PFSK-1 (cell line): ENCODE results near the gene RAB3GAP2. TPM values are rescaled to one million over a fixed set of nuclear protein-coding genes. Genes with fewer than 3 reads are reported as not detected.
A peak's percentile ranks its signal among the peaks of the same experiment; 100 is the strongest.

Experiments used
- FOXP2 ChIP-seq: optimal IDR thresholded peaks from 2 replicates; pipeline ENCODE3; 2011; ENCODE audit warnings: borderline replicate concordance, control low read depth, inconsistent platforms; ENCODE audit not compliant: insufficient read depth; ENCODE audit errors: extremely low read length, extremely low read depth
- POLR2AphosphoS5 ChIP-seq: IDR thresholded peaks from 2 replicates; pipeline ENCODE4 v1.6.1; 2012; ENCODE audit warnings: low read depth, mild to moderate bottlenecking, control low read depth, low read length, moderate library complexity
- SIN3A ChIP-seq: IDR thresholded peaks from 2 replicates; pipeline ENCODE4 v1.6.1; 2012; ENCODE audit warnings: mild to moderate bottlenecking, low read length, moderate library complexity, borderline replicate concordance; ENCODE audit not compliant: insufficient read depth
- TAF1 ChIP-seq: IDR thresholded peaks from 2 replicates; pipeline ENCODE4 v1.6.1; 2012; ENCODE audit warnings: low read length, control low read depth, borderline replicate concordance; ENCODE audit not compliant: insufficient read depth
- polyA plus RNA-seq: library from polyadenylated mRNA; unstranded; fragments of >200 nt; gene quantifications from one replicate; pipeline ENCODE4 v1.2.1, GENCODE V29; 2012; ENCODE audit warnings: low read depth, missing spikeins; ENCODE audit not compliant: insufficient read length
- TF ChIP-seq, protein P1 (sequence below), 2 experiments: IDR thresholded peaks; 2 replicates each; pipeline versions ENCODE4 v1.6.1 to v1.8.0; 2011 to 2012; ENCODE audit warnings: low read depth in 2 of 2, low read length in 2 of 2, control low read depth in 1 of 2, inconsistent platforms in 1 of 2, mild to moderate bottlenecking in 1 of 2, moderate library complexity in 1 of 2; ENCODE audit not compliant: insufficient read depth in 1 of 2

RAB3GAP2 gene, protein sequence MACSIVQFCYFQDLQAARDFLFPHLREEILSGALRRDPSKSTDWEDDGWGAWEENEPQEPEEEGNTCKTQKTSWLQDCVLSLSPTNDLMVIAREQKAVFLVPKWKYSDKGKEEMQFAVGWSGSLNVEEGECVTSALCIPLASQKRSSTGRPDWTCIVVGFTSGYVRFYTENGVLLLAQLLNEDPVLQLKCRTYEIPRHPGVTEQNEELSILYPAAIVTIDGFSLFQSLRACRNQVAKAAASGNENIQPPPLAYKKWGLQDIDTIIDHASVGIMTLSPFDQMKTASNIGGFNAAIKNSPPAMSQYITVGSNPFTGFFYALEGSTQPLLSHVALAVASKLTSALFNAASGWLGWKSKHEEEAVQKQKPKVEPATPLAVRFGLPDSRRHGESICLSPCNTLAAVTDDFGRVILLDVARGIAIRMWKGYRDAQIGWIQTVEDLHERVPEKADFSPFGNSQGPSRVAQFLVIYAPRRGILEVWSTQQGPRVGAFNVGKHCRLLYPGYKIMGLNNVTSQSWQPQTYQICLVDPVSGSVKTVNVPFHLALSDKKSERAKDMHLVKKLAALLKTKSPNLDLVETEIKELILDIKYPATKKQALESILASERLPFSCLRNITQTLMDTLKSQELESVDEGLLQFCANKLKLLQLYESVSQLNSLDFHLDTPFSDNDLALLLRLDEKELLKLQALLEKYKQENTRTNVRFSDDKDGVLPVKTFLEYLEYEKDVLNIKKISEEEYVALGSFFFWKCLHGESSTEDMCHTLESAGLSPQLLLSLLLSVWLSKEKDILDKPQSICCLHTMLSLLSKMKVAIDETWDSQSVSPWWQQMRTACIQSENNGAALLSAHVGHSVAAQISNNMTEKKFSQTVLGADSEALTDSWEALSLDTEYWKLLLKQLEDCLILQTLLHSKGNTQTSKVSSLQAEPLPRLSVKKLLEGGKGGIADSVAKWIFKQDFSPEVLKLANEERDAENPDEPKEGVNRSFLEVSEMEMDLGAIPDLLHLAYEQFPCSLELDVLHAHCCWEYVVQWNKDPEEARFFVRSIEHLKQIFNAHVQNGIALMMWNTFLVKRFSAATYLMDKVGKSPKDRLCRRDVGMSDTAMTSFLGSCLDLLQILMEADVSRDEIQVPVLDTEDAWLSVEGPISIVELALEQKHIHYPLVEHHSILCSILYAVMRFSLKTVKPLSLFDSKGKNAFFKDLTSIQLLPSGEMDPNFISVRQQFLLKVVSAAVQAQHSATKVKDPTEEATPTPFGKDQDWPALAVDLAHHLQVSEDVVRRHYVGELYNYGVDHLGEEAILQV (N-terminal part only)
- polyA plus RNA-seq = 24.5 TPM

DNA sequence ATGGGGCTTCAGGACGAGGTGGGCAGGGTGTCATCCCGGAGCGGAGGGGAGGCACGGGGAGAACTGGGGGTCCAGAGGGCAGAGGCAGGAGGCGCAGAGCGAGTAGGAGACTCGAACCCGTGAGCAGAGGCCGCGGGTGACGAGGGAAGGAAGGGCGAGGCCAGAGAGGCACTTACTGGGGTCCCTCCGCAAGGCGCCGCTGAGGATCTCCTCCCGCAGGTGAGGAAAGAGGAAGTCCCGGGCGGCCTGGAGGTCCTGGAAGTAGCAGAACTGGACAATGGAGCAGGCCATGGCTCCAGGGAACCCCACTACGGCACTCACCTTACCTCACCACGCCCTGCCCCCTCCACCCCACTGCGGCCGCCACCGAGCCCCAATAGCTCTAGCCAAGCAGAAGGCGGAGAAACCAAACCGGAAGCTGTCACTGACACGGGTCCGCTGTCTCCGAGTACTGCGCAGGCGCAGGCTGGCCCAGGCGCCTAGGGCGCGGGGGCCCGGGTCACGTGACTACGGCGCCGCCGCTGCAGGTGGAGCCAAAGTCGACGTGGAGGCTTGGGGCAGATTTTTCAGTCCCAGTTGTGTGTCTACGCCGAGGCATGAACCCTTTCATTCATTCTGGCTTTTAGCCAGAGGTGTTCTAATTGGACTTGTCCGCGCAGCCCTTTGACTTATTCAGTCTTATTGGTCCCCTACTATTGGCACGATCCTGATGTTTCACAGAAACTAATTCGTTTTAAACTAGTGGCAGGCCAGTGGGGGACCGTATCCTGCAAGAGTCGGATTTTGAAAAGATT, at the start of gene RAB3GAP2:
TSS of gene RAB3GAP2 (minus strand) at position 407 of the 794 bp plus-strand sequence. CDS start at position 291, 116 bp downstream.
- TF ChIP-seq FOXP2 (peak; percentile 59), POLR2AphosphoS5 (peak; percentile 98), SIN3A (0 out of 2 replicates have a peak, but pooled peaks have one; percentile 34), TAF1 (peak; percentile 39; the same call in 1 of the 2 replicates)
- TF ChIP-seq, protein P1, sequence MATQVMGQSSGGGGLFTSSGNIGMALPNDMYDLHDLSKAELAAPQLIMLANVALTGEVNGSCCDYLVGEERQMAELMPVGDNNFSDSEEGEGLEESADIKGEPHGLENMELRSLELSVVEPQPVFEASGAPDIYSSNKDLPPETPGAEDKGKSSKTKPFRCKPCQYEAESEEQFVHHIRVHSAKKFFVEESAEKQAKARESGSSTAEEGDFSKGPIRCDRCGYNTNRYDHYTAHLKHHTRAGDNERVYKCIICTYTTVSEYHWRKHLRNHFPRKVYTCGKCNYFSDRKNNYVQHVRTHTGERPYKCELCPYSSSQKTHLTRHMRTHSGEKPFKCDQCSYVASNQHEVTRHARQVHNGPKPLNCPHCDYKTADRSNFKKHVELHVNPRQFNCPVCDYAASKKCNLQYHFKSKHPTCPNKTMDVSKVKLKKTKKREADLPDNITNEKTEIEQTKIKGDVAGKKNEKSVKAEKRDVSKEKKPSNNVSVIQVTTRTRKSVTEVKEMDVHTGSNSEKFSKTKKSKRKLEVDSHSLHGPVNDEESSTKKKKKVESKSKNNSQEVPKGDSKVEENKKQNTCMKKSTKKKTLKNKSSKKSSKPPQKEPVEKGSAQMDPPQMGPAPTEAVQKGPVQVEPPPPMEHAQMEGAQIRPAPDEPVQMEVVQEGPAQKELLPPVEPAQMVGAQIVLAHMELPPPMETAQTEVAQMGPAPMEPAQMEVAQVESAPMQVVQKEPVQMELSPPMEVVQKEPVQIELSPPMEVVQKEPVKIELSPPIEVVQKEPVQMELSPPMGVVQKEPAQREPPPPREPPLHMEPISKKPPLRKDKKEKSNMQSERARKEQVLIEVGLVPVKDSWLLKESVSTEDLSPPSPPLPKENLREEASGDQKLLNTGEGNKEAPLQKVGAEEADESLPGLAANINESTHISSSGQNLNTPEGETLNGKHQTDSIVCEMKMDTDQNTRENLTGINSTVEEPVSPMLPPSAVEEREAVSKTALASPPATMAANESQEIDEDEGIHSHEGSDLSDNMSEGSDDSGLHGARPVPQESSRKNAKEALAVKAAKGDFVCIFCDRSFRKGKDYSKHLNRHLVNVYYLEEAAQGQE (IDR thresholded peaks at IDR 0.05; ENCODE audit: insufficient read depth in 1 of 2, low read depth in 2 of 2, low read length in 2 of 2) = no peak

- TF ChIP-seq FOXP2 (no peak), SIN3A (no peak), POLR2AphosphoS5 (no peak), TAF1 (no peak)
- TF ChIP-seq, protein P1 (IDR thresholded peaks at IDR 0.05; ENCODE audit: insufficient read depth in 1 of 2, low read depth in 2 of 2, low read length in 2 of 2) = no peak
These were observed 49.5 kb upstream of the RAB3GAP2 start for GRCh38 chr1:220321758-220322157.

- no peak for TF ChIP-seq FOXP2
- TF ChIP-seq SIN3A = no peak
- TF ChIP-seq, protein P1 (IDR thresholded peaks at IDR 0.05; ENCODE audit: insufficient read depth in 1 of 2, low read depth in 2 of 2, low read length in 2 of 2) = no peak
- TF ChIP-seq POLR2AphosphoS5 = no peak
- TF ChIP-seq TAF1 = no peak
These were observed 48.5 kb upstream of the RAB3GAP2 start for GRCh38 chr1:220320709-220321108.

GRCh38 chr1:220318673-220319072, 46.4 kb upstream of the RAB3GAP2 start:
- TF ChIP-seq, protein P1 (IDR thresholded peaks at IDR 0.05; ENCODE audit: insufficient read depth in 1 of 2, low read depth in 2 of 2, low read length in 2 of 2) = no peak
- TF ChIP-seq SIN3A (no peak), FOXP2 (no peak), TAF1 (no peak), POLR2AphosphoS5 (no peak)
